HG02981 (cell line): ENCODE results near the gene INSM2.

ENCODE experiments used
- ATAC-seq: cut with Tn5 transposase; IDR thresholded peaks from one replicate; pipeline ENCODE4 v1.9.1; 2021; ENCODE audit warnings: mild to moderate bottlenecking, moderate library complexity; ENCODE audit not compliant: unreplicated experiment

INSM2 gene, protein sequence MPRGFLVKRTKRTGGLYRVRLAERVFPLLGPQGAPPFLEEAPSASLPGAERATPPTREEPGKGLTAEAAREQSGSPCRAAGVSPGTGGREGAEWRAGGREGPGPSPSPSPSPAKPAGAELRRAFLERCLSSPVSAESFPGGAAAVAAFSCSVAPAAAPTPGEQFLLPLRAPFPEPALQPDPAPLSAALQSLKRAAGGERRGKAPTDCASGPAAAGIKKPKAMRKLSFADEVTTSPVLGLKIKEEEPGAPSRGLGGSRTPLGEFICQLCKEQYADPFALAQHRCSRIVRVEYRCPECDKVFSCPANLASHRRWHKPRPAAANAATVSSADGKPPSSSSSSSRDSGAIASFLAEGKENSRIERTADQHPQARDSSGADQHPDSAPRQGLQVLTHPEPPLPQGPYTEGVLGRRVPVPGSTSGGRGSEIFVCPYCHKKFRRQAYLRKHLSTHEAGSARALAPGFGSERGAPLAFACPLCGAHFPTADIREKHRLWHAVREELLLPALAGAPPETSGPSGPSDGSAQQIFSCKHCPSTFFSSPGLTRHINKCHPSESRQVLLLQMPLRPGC

DNA sequence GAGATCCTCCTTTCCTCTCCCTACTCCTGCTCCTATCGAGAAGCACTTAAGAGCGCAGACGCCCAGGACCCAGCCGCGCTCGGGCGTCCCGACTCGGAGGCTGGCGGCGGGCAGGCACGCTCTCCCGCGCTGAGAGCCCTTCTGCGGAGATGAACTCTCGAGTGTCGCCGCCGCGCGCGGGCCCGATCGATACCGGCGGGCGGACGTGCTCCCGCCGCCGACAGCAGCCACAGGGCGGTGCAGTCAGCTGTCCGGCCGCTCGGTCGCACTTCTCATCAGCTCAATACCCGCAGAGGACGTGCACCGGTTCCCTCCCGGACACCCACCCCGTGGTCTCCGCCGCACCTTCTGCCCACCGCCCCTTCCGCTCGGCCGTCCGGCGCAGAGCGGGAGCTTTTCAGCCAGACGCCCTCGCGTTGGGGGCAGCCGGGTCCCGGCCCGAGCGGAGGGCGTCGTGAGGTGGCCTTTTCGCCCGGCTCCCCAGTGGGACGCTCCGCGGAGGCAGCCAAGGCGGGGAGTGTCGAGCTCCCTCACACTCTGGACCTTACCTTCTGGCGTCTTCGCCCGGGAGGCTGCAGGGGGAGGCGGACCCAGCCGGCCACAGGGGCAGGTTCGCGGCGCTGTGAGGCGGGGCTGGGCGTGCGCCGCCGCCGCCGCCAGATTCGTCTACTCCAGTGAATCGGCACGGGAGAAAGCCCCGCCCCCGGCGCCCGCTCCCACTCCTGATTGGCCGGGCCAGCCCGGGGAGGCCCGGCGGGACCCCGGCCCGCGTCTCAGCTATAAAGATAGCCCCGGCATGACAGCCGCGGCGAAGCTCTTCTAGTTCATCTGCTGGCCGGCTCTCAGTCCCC lies at the start of gene INSM2:
Gene INSM2 (plus strand): TSS at position 808 of the 851 bp plus-strand sequence. CDS start 89 bp downstream, outside the sequence.
- ATAC-seq, result peak; percentile 72

DNA sequence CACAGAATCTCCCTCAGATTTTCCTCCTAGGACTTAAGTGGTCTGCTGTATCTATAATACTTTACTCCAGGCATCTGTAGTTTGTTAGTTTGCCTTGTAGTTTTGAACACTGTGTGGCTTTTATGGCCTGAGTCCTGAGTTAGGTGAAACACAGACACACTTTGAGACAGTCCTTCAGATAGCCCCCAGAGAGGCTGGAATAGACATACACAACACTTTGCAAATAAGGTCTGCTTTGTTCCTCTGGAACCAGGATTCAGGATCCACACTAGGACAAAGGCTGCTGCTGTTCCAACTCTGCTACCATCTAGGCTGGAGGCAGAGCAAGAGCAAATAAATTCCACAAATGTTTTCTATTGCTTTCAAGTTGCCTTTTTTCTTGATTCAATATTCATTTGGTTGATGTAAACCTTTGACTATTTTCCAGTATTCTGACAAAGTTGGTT lies 41.4 kb upstream of the INSM2 start:
- ATAC-seq, result no peak

DNA sequence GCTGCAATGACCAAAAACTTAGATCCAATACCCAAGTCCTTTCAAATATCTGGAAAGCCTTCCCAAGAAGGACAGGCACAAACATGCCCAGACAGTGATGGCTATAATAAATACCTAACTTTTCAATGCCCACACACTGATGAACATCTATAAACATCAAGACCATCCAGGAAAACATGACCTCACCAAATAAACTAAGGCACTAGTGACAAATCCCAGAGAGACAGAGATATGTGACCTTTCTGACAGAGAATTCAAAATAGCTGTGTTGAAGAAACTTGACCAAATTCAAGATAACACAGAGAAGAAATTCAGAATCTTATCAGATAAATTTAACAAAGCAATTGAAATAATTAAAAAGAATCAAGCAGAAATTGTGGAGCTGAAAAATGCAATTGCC lies 38.7 kb upstream of the INSM2 start:
- ATAC-seq, result no peak

DNA sequence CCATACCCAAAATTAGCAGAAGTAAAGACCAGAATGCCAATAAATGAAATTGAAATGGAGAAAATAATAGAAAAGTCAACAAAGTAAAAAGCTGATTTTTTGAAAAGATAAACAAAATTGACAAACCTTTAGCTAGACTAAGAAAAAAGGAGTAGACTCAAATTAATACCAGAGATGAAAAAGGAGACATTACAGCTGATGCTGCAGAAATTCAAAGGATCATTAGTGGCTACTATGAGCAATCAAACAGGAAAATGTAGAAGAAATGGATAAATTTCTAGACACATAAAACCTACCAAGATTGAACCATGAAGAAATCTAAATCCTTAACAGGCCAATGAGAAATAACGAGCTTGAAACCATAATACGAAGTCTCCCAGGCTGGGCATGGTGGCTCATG lies 34.8 kb upstream of the INSM2 start:
- no peak for ATAC-seq

DNA sequence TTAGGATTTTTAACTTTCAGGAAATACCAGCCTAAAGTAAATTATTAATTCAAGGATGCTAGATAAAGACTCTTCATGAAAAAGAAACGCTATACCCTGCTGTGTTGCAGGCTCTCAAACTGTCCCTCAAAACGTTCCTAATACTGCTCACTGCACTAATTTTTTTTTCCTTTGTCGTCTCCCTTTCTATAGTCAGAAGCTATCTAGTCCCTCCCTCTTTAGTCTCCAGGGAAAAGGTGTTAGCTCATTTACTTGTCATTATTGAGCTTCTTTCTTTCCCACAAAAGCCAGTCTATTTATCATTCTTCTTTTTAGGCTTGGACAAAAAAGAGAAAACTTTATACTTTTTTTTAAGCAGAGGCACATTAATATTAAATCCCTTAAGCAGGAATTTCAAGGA lies 30.3 kb upstream of the INSM2 start:
- ATAC-seq, result no peak

DNA sequence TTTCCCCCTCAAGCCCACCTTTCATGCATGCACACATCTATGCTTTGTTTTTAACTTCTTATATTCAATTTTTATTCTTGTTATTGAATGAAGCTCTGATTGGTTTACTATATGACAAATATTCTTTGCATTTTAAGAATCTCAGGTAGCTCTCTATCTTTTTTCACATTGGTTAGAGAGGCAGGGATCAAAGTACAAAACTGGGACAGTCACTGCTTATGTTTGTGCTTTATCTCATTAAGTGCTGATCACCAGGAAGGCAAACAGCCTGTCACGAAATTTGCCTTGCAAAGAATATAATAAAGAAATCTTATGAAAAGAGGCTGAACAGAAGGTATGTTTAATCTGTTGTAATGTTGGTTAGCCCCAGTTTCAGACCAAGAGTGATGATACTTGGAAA lies 29.7 kb upstream of the INSM2 start:
- no peak for ATAC-seq

DNA sequence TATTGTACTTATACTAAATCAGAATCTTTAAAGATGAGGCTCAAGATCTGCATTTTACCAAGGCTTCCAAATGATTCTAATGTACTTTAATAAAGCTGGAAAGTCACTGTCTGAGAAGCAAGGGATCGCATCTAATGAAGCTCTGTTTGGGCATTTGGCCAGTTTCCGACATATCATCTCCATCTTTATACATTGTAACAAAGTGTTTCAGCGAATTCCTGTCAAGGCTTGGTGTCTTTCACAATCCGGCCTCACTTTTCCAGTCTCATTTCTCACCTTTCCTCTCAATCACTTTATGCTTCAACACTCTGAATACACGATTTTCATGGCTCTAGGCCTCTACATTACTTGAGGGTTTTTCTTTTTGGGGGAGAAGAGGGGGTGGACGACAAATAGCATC lies 27.5 kb upstream of the INSM2 start:
- no peak for ATAC-seq

DNA sequence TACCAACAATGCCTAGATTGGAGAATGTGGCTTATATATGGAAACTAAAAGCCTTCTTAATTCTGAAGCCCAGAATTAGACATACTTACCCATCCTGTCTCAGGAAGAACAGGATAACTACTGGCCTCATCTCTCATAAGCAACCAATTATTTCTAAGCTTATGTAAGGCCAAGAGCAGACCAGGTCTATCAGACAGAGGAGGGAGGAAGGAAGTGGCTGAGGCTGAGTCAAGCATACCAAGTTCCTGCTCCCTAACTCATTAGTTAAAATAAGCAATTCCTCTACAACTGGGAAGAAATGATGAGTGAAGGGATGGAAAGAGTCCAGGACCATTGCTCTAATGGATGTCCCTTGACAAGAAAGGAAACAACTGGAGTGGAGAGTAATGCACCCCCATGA lies 27.0 kb upstream of the INSM2 start:
- no peak for ATAC-seq

DNA sequence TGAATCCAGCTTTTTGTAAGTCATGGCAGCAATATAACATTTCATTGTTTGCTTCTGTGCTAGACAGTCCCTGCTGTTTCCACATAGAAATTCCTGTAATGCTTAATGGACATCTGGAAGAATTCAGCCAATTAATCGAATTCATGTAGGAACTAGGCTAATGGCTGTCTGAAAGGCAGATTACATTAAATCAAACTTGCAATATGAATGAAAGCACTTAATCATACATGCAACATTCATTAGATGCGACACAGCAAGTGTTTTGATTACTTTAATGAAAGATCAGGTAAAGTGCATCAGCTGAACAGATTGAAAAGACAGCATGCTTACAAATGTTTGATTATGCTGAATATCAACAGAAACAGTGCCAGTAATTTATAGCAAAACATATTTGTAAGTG lies 24.1 kb upstream of the INSM2 start:
- ATAC-seq, result no peak

DNA sequence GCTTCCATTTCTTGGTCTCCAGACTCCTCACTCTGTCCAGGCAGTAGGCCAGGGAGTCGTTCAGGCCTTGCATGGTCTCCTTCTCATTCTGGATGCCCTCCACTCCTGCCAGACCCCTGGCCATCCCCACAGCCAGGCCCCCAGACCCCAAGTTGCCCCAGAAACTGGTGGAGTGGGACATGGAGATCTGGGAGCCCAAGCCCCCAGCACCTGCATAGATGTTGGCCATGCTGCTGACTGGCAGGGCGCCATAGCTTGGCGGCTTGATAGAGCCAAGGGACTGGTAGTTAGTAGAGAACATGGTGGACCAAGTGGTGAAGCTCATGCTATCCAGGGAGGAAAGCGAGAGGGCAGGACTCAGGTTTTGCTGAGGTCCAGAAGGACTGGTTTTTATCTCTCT lies 21.2 kb upstream of the INSM2 start:
- ATAC-seq, result no peak

DNA sequence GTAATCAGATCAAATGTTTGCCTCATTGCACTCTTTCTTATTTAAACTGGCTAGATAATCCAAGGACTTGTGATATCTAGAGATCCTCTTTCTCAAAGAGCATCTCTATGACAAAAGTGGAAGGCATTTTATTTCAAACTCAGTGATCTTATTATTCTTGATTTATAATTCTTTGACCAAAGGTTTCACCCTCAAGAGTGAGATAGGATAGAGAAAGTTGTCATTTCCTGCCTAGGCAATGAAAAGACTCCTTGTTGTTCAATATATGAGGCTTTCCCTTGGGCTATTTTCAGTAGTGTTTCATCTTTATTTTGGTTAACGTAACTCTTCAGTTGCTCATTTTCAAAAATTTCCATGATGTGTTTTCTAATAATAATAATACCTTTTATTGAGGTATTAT lies 18.0 kb upstream of the INSM2 start:
- ATAC-seq, result no peak

DNA sequence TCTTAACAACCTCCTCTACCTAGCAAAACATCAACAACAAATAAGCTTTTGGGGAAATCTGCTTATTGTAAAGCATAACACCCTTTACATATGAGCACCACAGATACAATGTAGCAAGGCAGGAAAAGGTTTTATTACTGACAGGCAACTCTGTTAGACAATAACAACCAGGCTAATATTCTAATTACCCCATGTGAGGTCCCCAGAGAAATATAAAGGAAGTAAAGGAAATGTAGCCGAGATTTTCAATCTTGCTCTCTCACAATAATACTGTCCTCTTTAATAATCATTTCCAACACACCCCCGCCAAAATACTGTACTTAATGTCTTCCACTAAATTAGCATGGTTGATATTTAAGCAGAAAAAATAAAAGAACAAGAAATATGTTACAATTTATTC lies 14.0 kb upstream of the INSM2 start:
- no peak for ATAC-seq

DNA sequence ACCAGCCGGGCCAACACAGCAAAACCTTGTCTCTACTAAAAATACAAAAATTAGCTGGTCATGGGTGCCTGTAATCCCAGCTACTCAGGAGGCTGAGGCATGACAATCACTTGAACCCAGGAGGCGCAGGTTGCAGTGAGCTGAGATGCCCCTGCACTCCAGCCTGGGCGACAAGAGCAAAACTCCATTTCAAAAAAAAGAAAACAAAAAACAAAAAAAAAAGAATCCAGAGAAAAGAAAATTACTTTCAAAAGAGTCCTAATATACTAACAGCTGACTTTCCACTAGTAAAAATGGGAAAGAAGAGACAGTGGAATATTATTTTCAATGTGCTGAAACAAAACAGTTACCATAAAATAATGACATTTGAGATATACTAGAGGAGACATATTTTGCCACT lies 8.3 kb upstream of the INSM2 start:
- no peak for ATAC-seq

DNA sequence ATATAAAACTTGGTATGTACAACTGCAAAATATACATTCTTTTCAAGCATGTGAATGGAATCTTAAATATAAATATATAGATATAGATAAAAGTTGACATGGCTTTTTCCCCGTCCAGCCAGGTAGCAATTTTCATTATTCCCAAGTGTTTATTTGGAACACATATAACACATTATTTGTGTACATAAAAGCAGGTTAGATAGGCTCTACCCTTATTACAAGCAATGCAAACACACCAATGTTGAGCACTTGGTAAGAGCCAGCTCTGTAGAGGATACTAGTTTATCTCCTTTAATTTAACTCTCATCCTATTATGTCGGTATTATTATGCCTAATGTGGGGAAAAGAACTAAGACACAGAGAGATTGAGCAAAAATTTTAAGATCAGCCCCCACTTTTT lies 7.0 kb upstream of the INSM2 start:
- ATAC-seq, result no peak

DNA sequence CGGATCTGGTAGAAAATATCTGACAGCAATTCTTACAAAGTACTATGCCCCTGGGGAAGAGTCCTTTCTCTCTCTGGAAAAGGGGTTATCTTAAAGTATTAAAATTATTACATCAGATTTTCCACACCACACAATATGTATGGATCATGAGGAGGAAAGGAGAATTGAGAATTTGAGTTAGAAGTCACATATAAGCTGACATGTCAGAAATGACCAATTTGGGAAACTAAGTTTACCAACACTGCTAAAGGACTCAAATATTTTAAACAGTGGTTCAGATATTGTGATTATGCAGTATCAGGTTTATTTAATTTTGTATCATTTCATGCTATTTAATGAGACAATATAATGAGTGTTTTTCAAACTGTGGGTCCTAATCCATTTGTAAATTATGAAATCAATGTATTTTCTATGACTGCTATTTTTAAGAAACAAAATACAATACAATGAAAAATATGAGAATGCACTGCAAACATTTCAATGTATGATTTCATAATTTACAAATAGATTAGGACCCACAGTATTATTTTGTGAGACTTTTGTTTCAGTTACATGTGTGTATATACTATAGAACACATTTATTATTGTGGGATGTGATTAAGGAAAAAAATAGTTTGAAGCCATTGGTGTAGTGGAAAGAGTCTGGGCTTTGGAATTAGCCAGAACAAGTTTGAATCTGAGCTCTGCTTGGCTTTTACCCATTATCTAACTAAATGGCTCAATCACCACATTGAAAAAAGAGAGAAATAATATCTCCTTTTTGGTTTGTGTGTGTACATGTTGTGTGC lies 1.8 kb upstream of the INSM2 start:
- ATAC-seq, result no peak

DNA sequence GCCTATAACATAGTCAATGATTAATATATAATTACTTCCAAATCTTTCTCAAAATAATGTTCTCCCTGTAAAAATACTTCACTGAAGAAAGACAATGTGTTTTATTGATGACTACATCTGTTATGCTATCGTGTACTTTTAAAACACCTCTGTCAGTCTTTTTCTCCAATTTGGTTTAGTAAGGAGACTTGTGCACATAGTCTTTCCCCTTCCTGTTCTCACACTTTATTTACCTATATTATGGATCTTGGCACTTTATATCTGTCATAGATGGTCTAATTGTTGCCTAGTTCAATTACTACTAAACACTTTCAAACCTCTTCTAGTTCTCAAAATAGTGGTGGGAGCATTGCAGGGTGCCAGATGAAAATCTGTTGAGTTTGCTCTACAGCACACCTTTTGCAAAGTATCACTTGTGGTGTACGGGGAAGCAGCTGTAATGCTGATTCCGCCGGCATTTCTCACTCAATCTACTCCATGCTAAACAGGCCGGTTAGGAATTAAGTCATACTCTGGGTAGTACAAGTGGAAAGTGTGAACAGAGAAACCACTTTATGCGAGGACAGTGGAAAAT lies 1.1 kb upstream of the INSM2 start:
- ATAC-seq, result no peak

DNA sequence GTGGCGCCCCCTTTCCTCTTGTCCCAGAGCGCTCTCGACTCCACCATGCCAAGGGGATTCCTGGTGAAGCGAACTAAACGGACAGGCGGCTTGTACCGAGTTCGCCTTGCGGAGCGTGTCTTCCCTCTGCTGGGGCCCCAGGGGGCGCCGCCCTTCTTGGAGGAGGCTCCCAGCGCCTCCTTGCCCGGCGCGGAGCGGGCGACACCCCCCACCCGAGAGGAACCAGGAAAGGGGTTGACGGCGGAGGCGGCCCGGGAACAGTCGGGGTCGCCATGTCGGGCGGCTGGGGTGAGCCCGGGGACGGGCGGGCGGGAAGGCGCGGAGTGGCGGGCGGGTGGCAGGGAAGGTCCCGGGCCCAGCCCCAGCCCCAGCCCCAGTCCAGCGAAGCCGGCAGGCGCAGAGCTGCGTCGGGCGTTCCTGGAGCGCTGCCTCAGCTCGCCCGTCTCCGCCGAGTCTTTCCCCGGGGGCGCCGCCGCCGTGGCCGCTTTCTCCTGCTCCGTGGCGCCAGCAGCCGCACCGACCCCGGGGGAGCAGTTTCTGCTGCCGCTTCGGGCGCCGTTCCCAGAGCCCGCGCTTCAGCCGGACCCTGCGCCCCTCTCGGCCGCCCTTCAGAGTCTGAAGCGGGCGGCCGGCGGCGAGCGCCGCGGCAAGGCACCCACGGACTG lies 376 bp downstream of the INSM2 start:
- peak; percentile 23 for ATAC-seq

DNA sequence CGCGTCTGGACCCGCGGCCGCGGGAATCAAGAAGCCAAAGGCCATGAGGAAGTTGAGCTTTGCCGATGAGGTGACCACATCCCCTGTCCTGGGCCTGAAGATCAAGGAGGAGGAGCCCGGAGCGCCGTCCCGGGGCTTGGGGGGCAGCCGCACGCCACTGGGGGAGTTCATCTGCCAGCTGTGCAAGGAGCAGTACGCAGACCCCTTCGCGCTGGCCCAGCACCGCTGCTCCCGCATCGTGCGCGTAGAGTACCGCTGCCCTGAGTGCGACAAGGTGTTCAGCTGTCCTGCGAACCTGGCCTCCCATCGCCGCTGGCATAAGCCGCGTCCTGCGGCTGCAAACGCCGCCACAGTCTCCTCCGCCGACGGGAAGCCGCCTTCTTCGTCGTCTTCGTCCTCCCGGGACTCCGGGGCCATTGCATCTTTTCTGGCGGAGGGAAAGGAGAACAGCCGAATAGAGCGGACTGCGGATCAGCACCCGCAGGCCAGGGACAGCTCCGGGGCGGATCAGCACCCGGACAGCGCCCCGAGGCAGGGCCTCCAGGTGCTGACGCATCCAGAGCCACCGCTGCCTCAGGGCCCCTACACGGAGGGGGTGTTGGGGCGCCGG lies 1.0 kb downstream of the INSM2 start:
- peak; percentile 57 for ATAC-seq

DNA sequence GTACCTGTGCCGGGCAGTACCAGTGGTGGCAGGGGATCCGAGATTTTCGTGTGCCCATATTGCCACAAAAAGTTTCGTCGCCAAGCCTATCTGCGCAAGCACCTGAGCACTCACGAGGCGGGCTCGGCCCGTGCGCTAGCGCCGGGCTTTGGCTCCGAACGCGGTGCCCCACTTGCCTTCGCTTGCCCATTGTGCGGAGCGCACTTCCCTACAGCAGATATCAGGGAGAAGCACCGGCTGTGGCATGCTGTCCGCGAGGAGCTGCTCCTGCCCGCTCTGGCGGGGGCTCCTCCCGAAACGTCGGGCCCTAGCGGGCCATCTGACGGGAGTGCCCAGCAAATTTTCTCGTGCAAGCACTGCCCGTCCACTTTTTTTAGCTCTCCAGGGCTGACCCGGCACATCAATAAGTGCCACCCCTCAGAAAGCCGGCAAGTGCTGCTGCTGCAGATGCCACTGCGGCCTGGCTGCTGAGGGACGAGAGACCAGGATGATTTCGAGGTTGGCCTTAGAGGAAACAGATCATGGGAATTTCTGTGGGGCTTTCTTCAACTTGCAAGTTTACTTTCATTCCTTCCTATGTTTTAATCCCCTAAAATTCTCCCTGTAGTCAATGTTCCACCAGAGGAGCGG lies 1.6 kb downstream of the INSM2 start:
- ATAC-seq, result no peak
